Skin epidermis (tissue), 12 donors: Measurements from ENCODE around the gene EXOC4.

ENCODE experiments used
- H3K27ac ChIP-seq, 21 experiments: fragments of 200-600 bp; sonication (generic) in 11 of 21; one replicate each; pipeline ENCODE4 v1.5.0; 2020; ENCODE audit warnings: mild to moderate bottlenecking in 3 of 21, inconsistent platforms in 2 of 21, moderate library complexity in 2 of 21
- H3K4me3 ChIP-seq, 7 experiments: fragments of 200-600 bp; sonication (generic) in 2 of 7; one replicate each; pipeline ENCODE4 v1.5.0; 2020; ENCODE audit warnings: inconsistent platforms in 2 of 7, mild to moderate bottlenecking in 2 of 7, moderate library complexity in 1 of 7

EXOC4 gene

DNA sequence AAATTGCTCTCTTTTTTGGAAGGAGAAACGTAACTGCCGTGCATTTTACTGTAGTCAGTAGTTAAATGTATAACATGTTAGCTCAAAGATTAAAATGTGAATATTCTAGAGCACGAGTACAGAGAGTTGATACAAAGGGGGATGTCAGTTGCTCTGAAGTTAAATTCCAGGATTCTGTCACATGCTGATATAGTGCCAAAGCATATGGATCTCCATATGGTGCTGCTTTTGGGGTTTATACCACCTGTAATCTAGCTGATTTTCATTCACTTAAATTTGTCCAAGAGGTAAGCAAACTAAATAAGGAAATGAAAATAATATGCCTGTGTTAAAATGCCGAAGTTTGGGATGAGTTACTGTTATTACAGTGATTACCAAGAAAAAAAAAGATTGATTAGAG is 298.6 kb downstream of the EXOC4 start:
- Histone ChIP-seq H3K27ac (no peak overlapping the region), H3K4me3 (no peak overlapping the region)

- H3K4me3 ChIP-seq: no peak overlapping the region
- no peak overlapping the region for H3K27ac ChIP-seq
These were observed 299.2 kb downstream of the EXOC4 start for GRCh38 chr7:133552079-133552478.

GRCh38 chr7:133554330-133554729 is 301.5 kb downstream of the EXOC4 start:
- Histone ChIP-seq H3K27ac (no peak overlapping the region), H3K4me3 (no peak overlapping the region)

DNA sequence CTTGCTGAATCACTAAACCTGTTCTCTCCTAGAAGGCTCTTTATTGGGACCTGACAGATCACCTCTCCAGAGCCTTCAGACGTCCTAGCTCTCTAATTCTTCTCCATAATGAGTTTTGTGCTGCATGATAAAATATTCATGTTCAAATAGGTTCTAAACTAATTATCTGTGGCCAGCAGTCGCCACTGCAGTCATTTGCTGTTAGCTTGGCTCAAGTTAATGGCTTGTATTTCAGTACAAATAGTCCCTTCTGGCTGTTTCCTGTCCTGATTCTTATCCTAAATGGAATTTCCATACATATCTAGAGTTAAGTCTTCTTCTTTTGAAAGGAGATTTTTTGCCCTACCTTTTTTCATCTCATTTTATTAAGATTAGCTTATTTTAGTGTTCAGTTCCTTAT is 303.2 kb downstream of the EXOC4 start:
- Histone ChIP-seq H3K4me3 (no peak overlapping the region), H3K27ac (no peak overlapping the region)

GRCh38 chr7:133556553-133556952 is 303.7 kb downstream of the EXOC4 start:
- Histone ChIP-seq H3K4me3 (no peak overlapping the region), H3K27ac (no peak overlapping the region)

DNA sequence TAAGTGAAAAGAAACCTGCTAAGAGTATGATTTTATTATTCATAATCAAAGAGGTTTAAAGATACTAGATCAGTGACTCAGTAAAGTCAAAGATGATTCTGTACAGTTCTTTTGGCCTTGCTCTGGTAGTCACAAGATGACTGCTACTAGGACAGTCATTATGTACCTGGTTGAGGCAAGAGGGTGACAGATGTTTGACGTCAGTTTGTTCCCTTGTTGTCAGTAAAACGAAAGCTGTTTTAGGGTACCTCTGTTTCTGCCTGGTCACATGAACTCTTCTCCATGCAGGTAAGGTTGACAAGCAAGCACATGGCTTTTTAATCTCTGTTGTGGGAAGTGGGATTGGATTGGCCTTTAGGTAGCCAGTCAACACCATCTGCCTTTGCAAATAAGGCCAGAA is 308.0 kb downstream of the EXOC4 start:
- Histone ChIP-seq H3K27ac (no peak overlapping the region), H3K4me3 (no peak overlapping the region)

DNA sequence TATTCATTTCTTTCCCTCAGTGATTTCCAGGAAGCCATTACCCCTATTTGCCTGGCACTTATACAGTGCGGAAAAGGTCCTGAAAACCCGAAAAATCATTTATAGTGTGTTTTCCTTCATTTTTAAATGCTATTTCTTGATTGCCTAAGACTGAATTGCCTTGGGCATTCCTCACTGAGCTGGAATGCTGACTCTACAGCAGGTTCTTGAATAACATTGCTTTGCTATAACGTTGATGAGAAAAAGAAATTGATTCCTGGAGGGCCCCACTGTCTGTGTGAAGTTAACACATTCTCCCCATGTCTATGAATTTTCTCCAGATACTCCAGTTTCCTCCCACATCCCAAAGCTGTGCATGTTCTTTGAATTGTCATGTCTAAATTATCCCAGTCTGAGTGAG is 308.5 kb downstream of the EXOC4 start:
- Histone ChIP-seq H3K27ac (no peak overlapping the region), H3K4me3 (no peak overlapping the region)

DNA sequence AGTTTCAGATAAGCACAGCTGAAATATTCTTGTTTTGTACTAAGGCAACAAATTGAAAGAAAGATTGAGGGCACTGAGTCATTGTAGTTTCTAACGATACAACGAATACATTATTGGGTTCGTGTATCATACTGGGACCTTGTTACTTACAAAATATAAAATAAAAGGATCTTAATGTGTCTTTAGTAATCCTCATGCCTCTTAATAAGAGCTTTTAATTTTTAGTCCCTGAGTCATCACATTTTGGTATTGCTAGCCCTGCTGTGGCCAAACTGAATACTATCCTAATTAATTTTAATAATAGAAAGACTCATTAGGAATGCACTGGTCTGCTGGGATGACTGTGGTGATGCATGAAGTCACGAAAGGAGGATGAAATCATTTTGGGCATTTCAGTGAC is 309.7 kb downstream of the EXOC4 start:
- H3K4me3 ChIP-seq: no peak overlapping the region
- H3K27ac ChIP-seq: no peak overlapping the region

GRCh38 chr7:133563251-133563650 is 310.4 kb downstream of the EXOC4 start:
- Histone ChIP-seq H3K27ac (no peak overlapping the region), H3K4me3 (no peak overlapping the region)

DNA sequence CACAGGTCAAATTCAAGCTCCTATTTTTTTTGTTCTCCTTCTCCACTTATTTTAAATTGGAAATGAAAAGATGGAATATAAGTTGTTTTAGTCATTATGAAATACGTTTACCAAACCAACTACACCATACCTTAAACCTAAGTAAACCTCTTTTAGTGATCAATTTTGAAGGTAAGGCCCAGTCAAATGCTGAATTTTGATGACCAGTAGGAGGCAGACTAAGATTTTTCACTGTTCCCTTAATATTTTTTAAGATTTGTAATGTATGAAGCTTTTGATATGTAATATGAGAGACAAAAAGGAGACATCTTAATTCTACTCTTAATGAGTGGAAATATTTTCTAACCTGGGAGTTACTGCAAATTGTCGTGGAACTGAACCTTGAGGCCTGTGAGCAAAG is 311.6 kb downstream of the EXOC4 start:
- Histone ChIP-seq H3K4me3 (no peak overlapping the region), H3K27ac (no peak overlapping the region)

GRCh38 chr7:133568544-133568943 is 315.7 kb downstream of the EXOC4 start:
- Histone ChIP-seq H3K27ac (no peak overlapping the region), H3K4me3 (no peak overlapping the region)

DNA sequence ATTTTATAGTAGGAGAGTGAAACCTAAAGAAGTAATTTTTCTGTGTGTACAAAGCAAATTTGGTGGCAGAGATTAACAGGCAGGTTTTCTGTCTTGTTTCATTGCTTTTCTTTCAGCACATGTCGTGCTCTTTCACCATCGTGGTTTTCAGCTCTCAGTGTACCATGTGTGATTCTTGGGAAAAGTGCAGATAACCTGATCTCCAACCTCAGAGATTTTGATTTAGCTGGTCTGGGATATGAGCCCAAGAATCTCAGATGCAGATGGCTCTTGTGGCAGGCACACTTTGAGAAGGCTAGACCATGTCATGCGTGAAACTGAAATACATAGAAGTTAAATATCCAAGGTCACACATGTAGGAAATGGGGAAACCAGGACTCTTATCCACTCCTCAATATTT is 317.4 kb downstream of the EXOC4 start:
- Histone ChIP-seq H3K4me3 (no peak overlapping the region), H3K27ac (no peak overlapping the region)

DNA sequence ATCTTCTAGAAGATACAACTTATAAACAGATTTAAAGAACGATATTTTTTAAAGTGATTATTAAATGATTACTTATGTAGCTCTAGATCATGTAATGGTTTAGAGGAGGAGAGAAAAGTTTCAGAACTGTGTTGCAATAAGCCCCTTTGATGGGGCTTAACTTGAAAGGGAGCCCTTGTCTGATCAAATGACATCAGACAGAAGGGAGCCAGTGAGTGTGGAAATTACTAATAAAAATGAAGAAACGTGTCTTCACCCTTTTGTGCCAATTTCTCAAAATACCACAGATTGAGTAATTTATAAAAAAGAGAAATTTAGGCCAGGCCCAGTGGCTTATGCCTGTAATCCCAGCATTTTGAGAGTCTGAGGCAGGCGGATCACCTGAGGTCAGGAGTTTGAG is 318.2 kb downstream of the EXOC4 start:
- H3K27ac ChIP-seq: no peak overlapping the region
- no peak overlapping the region for H3K4me3 ChIP-seq

- Histone ChIP-seq H3K4me3 (no peak overlapping the region), H3K27ac (no peak overlapping the region)
These were observed 319.2 kb downstream of the EXOC4 start for GRCh38 chr7:133572087-133572486.

GRCh38 chr7:133572843-133573242 is 320.0 kb downstream of the EXOC4 start:
- Histone ChIP-seq H3K27ac (no peak overlapping the region), H3K4me3 (no peak overlapping the region)

DNA sequence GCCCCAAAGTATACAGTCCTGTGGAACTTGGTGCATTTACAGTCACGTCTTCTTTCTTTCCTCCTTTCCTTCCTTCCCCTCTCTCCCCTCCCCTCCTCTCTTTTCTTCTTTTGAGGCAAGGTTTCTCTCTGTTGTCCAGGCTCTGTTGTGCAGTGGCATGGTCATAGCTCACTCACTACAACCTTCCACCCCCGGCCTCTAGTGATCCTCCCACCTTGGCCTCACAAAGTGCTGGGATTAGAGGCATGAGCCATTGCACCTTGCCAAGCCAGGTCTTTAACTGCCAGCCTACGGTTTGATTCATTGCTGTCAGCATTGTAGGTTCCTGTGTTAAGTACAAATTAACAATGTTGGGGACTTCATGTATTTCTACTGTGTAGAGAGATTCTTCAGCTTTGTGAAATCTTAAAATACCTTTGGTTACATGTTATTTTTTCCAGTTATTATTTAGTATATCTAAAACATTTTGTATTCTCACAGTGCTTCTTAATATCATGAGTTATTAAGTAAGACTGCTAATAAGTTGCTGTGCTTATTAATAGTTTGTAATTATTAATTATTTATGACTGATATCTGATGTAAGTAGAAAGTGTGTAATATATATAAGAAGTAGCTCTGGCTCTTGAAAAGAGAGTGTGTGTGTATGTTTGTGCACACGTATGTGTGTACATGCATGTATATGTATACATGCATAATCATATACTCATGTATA is 320.8 kb downstream of the EXOC4 start:
- H3K27ac ChIP-seq: no peak overlapping the region
- no peak overlapping the region for H3K4me3 ChIP-seq

GRCh38 chr7:133575726-133576440 is 323.0 kb downstream of the EXOC4 start:
- no peak overlapping the region for H3K4me3 ChIP-seq

DNA sequence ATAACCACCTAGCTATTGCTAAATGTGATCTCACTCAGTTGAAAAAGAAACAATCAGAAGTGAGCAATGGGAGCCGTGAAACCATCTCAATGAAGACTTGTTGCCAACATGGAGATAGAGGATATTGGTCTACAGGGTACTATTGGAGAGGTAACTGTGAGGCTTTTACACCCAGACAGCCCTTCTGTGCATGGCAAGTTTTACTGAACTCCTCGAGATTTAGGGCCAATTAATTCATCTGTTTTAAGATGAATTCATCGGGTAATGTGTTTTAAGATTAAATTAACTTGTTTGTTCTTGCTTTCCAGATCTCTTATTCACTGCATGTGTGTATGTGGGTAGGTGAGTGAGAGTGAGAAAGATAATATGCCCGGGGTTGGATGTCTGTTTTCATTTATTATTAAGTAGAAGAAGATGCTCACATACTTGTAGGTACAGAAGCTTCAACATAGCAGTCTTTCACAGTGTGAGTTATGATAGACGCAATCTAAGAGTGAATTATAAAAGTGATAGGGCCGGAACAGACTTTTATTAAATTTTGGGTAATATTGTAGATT is 323.8 kb downstream of the EXOC4 start:
- Histone ChIP-seq H3K27ac (no peak overlapping the region), H3K4me3 (no peak overlapping the region)

More at GRCh38 chr7:133575726-133576440, 323.0 kb downstream of the EXOC4 start:
- no peak overlapping the region for H3K27ac ChIP-seq

DNA sequence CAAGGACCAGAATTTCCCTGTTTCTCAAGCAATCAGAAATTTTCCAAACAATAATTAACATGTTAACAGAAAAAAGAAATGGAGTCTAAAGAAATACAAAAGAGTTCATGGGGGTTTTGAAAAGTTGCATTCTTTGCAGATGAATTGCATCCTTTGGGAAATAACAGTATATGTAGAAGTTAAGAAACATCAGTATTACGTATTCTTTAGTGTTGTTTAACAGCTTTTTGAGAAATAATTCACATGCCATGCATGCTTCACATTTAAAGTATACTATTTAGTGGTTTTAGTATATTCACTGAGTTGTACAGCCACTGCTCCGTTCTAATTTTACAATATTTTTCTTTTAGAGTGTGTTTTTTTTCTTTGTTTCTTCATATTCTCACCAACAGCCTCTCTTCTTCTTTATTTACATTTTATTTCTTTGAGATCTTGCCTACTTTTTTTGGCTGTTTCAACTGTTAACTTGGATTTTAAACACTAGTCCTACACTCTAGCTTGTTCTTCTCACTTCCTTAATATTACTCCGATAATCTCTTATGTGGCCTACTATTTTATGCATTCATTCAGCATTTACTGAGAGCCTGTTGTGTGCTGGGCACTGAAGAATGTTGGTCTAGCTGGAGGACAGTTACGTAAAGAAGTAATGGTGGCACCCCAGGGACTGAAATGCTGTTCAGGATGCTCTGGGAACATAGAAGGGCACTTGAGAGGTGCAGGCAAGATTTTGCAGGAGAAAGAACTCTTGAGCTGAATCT is 330.1 kb downstream of the EXOC4 start:
- H3K4me3 ChIP-seq: no peak overlapping the region
- H3K27ac ChIP-seq: no peak overlapping the region

- Histone ChIP-seq H3K27ac (no peak overlapping the region), H3K4me3 (no peak overlapping the region)
These were observed 330.8 kb downstream of the EXOC4 start for GRCh38 chr7:133583545-133584171.
